SK-N-SH (cell line): ENCODE results near the gene FRK. TPM values are rescaled to one million over a fixed set of nuclear protein-coding genes. Genes with fewer than 3 reads are reported as not detected.

Experiments
- CTCF ChIA-PET: fragments of 300-600, 350-600 bp; formaldehyde crosslinking; extraction: SDS; loops from one replicate; lab custom pipeline; 2021; lab: Yijun Ruan, JAX
- POLR2A ChIA-PET: fragments of 350-600 bp; sonication (Branson Sonifier 250); formaldehyde crosslinking; extraction: SDS; loops from one replicate; lab custom pipeline; 2020; ENCODE audit warnings: antibody characterized with exemption, inconsistent platforms; lab: Yijun Ruan, JAX
- DNase-seq: peaks from one replicate; pipeline ENCODE4 v3.0.0; 2012
- H2AFZ ChIP-seq: fragments of 200-600 bp; sonication (generic); 2 replicates; pipeline ENCODE4 v1.8.1; 2016; ENCODE audit warnings: antibody characterized with exemption, mild to moderate bottlenecking, low read depth
- H3F3A ChIP-seq: fragments of 200-600 bp; sonication (generic); replicated peaks from 2 replicates; pipeline ENCODE3; 2016; ENCODE audit warnings: antibody characterized with exemption, mild to moderate bottlenecking; ENCODE audit not compliant: insufficient read depth
- H3K27ac ChIP-seq, 2 experiments: fragments of 200-500 bp in 1 of 2; fragments of 200-600 bp in 1 of 2; sonication (Bioruptor generic) in 1 of 2; sonication (generic), shearing (Covaris generic) in 1 of 2; 2 replicates each; pipeline versions ENCODE4 v1.5.1 to v1.6.1; 2014 to 2016; ENCODE audit warnings: low read depth in 2 of 2, inconsistent platforms in 1 of 2, low read length in 1 of 2, mild to moderate bottlenecking in 1 of 2, mixed read lengths in 1 of 2
- H3K27me3 ChIP-seq: fragments of 200-600 bp; sonication (generic), shearing (Covaris generic); 2 replicates; pipeline ENCODE4 v1.6.1; 2016; ENCODE audit warnings: mixed run types; ENCODE audit not compliant: insufficient read depth
- H3K36me3 ChIP-seq, 2 experiments: fragments of 200-500 bp in 1 of 2; fragments of 200-600 bp in 1 of 2; sonication (Bioruptor generic) in 1 of 2; sonication (generic) in 1 of 2; replicated peaks in 1 of 2; 2 replicates each; pipeline versions ENCODE3 to v1.5.1; 2014 to 2016; ENCODE audit warnings: low read length in 1 of 2, mild to moderate bottlenecking in 1 of 2; ENCODE audit not compliant: insufficient read depth in 2 of 2, control insufficient read depth in 1 of 2
- H3K4me1 ChIP-seq, 2 experiments: fragments of 200-500 bp in 1 of 2; fragments of 200-600 bp in 1 of 2; sonication (Bioruptor generic) in 1 of 2; sonication (generic), shearing (Covaris generic) in 1 of 2; 2 replicates each; pipeline versions ENCODE4 v1.5.1 to v1.6.1; 2014 to 2016; ENCODE audit warnings: low read depth in 1 of 2, low read length in 1 of 2, mixed run types in 1 of 2; ENCODE audit not compliant: insufficient read depth in 2 of 2, control insufficient read depth in 1 of 2
- H3K4me2 ChIP-seq: fragments of 200-600 bp; sonication (generic), shearing (Covaris generic); 2 replicates; pipeline ENCODE4 v1.6.1; 2017; ENCODE audit warnings: mixed run types
- H3K4me3 ChIP-seq, 2 experiments: fragments of 200-500 bp in 1 of 2; fragments of 200-600 bp in 1 of 2; sonication (Bioruptor generic) in 1 of 2; sonication (generic), shearing (Covaris generic) in 1 of 2; 2 replicates each; pipeline versions ENCODE4 v1.5.1 to v1.8.1; 2014 to 2016; ENCODE audit warnings: low read depth in 2 of 2, inconsistent platforms in 1 of 2, low read length in 1 of 2, mild to moderate bottlenecking in 1 of 2, mixed read lengths in 1 of 2, moderate library complexity in 1 of 2
- H3K79me2 ChIP-seq: fragments of 200-600 bp; sonication (generic); 2 replicates; pipeline ENCODE4 v1.8.1; 2017; ENCODE audit warnings: mild to moderate bottlenecking; ENCODE audit not compliant: insufficient read depth
- H3K9ac ChIP-seq: fragments of 200-600 bp; sonication (generic); 2 replicates; pipeline ENCODE4 v1.6.1; 2017; ENCODE audit warnings: mixed run types
- H3K9me2 ChIP-seq: fragments of 200-600 bp; sonication (generic); 2 replicates; pipeline ENCODE4 v1.6.1; 2017; ENCODE audit warnings: mixed run types
- H3K9me3 ChIP-seq: fragments of 200-600 bp; sonication (generic); 2 replicates; pipeline ENCODE4 v1.6.1; 2017; ENCODE audit warnings: mixed run types, mild to moderate bottlenecking, moderate library complexity
- H4K20me1 ChIP-seq: fragments of 200-600 bp; sonication (generic); 2 replicates; pipeline ENCODE4 v1.6.1; 2017; ENCODE audit warnings: mild to moderate bottlenecking, mixed run types; ENCODE audit not compliant: insufficient read depth
- ELF1 ChIP-seq: IDR thresholded peaks from 2 replicates; pipeline ENCODE4 v1.4.0; 2012
- FOSL2 ChIP-seq: IDR thresholded peaks from 2 replicates; pipeline ENCODE4 v1.4.0; 2012; ENCODE audit warnings: low read depth, mild to moderate bottlenecking, moderate library complexity, borderline replicate concordance
- FOXJ3 ChIP-seq: sonication (generic); formaldehyde crosslinking; IDR thresholded peaks from 2 replicates; pipeline ENCODE4 v1.5.1; 2020; ENCODE audit warnings: mild to moderate bottlenecking, missing genetic modification reagents
- GABPA ChIP-seq: IDR thresholded peaks from 2 replicates; pipeline ENCODE4 v1.4.0; 2012; ENCODE audit warnings: low read depth, mild to moderate bottlenecking
- JUND ChIP-seq: IDR thresholded peaks from 2 replicates; pipeline ENCODE4 v1.4.0; 2012
- NFIC ChIP-seq: IDR thresholded peaks from 2 replicates; pipeline ENCODE4 v1.4.0; 2012; ENCODE audit warnings: borderline replicate concordance
- NRF1 ChIP-seq: IDR thresholded peaks from 2 replicates; pipeline ENCODE4 v1.6.1; 2012; ENCODE audit warnings: low read depth, mild to moderate bottlenecking, low read length
- RAD21 ChIP-seq: IDR thresholded peaks from 2 replicates; pipeline ENCODE4 v1.6.1; 2012; ENCODE audit warnings: mild to moderate bottlenecking, low read length
- RCOR1 ChIP-seq: fragments of 150-350 bp; IDR thresholded peaks from 2 replicates; pipeline ENCODE4 v1.6.1; 2017; ENCODE audit warnings: antibody characterized with exemption, low read length
- REST ChIP-seq: IDR thresholded peaks from 2 replicates; pipeline ENCODE4 v1.6.1; 2012; ENCODE audit warnings: mild to moderate bottlenecking, low read depth, low read length, moderate library complexity
- SMC3 ChIP-seq: IDR thresholded peaks from 2 replicates; pipeline ENCODE4 v1.6.1; 2012; ENCODE audit warnings: low read depth, low read length, improper control_type of control experiment
- YY1 ChIP-seq: IDR thresholded peaks from 2 replicates; pipeline ENCODE4 v1.4.0; 2012; ENCODE audit warnings: low read depth, mild to moderate bottlenecking
- whole genome bisulfite sequencing: methylation state at CpG from one replicate; pipeline ENCODE4 v1.1.6; 2017; ENCODE audit warnings: low lambda C conversion rate; 5-methylcytosine and 5-hydroxymethylcytosine counted together
- polyA plus RNA-seq, 3 experiments: library from polyadenylated mRNA; depleted of rRNA; stranded (reverse); fragments of >200 nt; gene quantifications; 2 replicates each; pipeline ENCODE4 v1.2.3, GENCODE V29; 2012
- TF ChIP-seq, protein P1 (sequence below): IDR thresholded peaks from 2 replicates; pipeline ENCODE4 v1.4.0; 2012; ENCODE audit warnings: low read depth, borderline replicate concordance

FRK gene
- polyA plus RNA-seq, 1 of the 3 experiments (the other 2 are of a cell fraction): under 0.01 TPM

- no peaks in the 10 kb centered on the region for H3K9me2 ChIP-seq
- H3K27ac ChIP-seq: no peak overlapping the region
- no peak for TF ChIP-seq RCOR1
- TF ChIP-seq NRF1: no peak
- TF ChIP-seq REST: no peak
- TF ChIP-seq JUND: no peak
- TF ChIP-seq RAD21: no peak
- no peak for TF ChIP-seq FOXJ3 (CRISPR knock-in tag)
- TF ChIP-seq SMC3: no peak
- no peak for TF ChIP-seq NFIC
- TF ChIP-seq, all 33 proteins: peak for 0
- Histone ChIP-seq H3K9me3 (no peaks in the 10 kb centered on the region), H3K4me3 (no peak overlapping the region), H3K4me1 (no peaks in the 10 kb centered on the region), H3K9ac (no peak overlapping the region), H4K20me1 (no peaks in the 10 kb centered on the region), H3K36me3 (no peaks in the 10 kb centered on the region), H2AFZ (no peak overlapping the region), H3F3A (no peaks in the 10 kb centered on the region), H3K79me2 (no peaks in the 10 kb centered on the region), H3K27me3 (no peaks in the 10 kb centered on the region), H3K4me2 (no peak overlapping the region)
- ChIA-PET POLR2A (no interaction called here), CTCF (no interaction called here)
- 20% methylated on average over 2 of the region's 2 CpGs for WGBS
- no peak for DNase-seq
These were observed 83.5 kb downstream of the FRK start for GRCh38 chr6:115977220-115977619.

DNA sequence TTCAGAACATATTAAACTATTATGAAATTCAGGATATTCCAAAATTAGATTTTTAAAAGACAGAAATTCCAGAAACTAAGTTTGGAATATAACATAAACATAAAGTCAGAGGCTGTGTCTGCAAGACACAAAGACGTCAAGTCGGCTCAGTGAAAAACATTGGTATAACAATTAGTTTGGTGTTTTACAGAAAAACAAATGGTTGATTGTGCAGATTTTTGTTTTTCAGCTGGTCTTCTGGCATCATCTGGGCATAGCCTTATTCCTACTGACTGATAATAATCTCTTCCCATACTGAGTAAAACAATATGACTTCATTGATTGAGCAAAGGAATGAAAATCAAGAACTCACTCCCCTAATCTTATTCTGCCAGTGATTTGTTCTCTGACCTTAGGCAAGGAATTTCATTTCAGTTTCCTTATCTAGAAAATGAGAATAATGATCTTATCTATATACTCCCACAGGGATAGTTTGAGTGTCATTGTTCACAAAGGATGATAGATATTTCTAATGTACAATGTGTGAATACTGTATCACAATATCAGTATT is 84.3 kb downstream of the FRK start:
- H3K27me3 ChIP-seq: no peaks in the 10 kb centered on the region
- H3K4me1 ChIP-seq: no peaks in the 10 kb centered on the region
- H3K79me2 ChIP-seq: no peaks in the 10 kb centered on the region
- no peaks in the 10 kb centered on the region for H3K9me3 ChIP-seq
- TF ChIP-seq GABPA (no peak), YY1 (no peak), FOSL2 (no peak), NFIC (no peak), ELF1 (no peak)
- TF ChIP-seq, protein P1, sequence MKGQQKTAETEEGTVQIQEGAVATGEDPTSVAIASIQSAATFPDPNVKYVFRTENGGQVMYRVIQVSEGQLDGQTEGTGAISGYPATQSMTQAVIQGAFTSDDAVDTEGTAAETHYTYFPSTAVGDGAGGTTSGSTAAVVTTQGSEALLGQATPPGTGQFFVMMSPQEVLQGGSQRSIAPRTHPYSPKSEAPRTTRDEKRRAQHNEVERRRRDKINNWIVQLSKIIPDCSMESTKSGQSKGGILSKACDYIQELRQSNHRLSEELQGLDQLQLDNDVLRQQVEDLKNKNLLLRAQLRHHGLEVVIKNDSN: no peak
- CTCF ChIA-PET: no interaction called here
- no peak overlapping the region for H2AFZ ChIP-seq
- H3K9me2 ChIP-seq: no peaks in the 10 kb centered on the region
- H3K4me3 ChIP-seq: no peak overlapping the region
- H3K4me2 ChIP-seq: no peak overlapping the region
- H3F3A ChIP-seq: no peaks in the 10 kb centered on the region
- no peaks in the 10 kb centered on the region for H4K20me1 ChIP-seq
- POLR2A ChIA-PET: no interaction called here
- 51% methylated on average over 2 of the region's 2 CpGs for WGBS
- H3K9ac ChIP-seq: no peak overlapping the region
- DNase-seq: no peak
- H3K36me3 ChIP-seq: no peaks in the 10 kb centered on the region
- no peak overlapping the region for H3K27ac ChIP-seq
